ENCODE results near the gene MICU2. TPM values are rescaled to one million over a fixed set of nuclear protein-coding genes. Genes with fewer than 3 reads are reported as not detected.
A peak's percentile ranks its signal among the peaks of the same experiment; 100 is the strongest.

The MICU2 gene
- total RNA-seq, 1 donor from 2014 or later: 149 TPM

DNA sequence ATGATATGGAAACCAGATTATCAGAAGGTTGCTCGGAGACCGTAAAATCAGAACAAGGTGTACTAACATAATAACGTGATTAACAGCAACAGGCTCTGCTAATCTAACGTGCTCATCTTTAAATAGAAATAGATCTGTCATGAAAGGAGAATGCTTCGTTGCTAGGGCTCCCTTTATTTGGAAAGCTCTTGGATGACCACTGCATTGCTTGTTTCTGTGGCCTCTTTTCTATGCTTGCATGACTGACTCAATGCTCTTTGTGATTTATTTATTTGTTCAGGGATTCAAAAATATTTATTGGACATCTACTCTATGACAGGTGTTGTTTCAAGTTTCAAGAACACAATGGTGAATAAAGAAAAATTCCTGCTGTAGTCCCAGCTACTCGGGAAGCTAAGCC, 122.6 kb downstream of the MICU2 start:
- no peak for DNase-seq

DNA sequence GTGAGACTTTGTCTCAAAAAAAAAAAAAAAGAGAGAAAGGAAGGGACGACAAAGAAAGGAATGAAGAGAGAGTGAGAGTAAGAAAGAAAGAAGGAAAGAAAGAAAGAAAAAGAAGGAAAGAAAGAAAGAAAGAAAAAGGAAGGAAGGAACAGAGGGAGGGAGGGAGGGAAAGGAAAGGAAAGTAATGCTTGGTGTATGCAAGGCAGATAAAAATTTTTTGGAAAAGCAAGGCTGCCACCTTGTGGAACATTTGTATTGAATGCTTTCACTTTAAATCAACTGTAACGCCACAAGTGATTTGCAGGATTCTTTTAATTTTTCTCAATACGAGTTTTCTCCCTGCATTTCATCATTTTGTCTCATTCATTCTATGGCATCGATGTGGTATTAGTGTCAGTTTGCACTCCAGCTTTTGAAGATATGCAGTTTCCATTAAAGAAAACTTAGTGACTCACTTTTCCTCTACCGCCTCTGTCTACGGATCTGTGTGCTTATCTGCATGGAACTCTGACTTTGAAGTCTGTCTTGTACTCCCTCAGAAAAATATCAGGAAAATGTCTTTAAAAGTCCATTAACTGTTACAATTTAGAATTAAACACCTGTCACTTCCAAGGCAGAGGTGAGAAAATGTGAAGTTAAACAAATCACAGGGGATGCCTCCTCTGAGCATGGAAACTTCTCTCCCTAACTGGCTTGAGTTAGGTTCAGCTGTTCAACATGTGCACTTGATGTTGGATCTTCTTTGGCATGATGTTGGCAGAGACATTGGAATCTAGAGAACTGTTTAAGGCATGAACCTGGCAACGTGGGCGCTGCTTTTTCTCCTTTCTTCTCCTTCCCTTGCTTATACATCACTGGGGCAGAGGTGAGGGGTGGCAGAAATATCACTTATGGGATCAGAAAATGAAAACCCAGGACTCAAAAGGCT, 124.8 kb downstream of the MICU2 start:
- peak; percentile 91 for DNase-seq

DNA sequence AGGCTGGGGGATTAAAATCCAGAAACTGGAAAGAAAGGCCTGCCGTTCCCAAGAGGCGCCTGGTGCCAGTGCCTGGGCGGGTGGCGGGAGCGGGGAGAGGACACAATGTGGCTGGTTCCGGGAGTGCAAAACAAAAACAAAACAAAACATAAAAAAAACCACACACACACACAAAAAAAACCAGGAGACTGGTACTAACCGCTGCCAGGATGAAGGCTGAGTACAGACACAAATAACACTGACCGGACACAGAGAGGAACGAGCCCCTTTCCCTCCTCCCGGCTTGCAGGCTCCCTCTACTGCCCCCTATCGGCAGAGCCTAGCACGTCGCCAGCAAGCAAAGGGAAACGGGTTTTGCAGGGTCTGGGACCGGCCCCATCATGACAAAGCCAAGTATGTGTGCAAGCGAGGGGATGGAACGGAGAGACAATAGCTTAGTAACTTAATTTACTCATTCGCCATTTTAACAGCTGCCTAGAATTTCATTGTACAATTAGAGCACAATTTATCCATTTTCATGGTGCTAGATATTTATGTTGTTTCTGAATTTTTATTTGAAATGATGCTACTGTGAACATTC, 127.0 kb downstream of the MICU2 start:
- DNase-seq: peak; percentile 89

DNA sequence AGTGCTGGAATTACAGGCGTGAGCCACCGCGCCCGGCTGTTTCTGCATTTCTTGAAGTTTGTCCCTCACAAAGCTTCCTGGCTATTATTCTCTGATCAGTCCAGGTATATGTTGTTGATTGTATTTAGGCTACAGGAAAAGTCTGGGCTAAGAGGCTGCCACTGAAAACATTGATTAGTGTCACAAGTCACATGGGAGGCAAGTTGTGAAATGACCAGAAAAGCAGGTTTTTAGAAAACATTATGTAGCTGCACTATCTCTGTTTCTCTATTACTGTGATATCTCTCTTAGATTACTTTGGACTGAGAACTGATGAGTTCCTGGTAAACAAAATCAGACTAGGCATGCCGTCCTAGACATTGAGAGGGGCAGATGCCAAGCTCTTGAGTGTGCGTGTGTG, 128.9 kb downstream of the MICU2 start:
- no peak for DNase-seq

DNA sequence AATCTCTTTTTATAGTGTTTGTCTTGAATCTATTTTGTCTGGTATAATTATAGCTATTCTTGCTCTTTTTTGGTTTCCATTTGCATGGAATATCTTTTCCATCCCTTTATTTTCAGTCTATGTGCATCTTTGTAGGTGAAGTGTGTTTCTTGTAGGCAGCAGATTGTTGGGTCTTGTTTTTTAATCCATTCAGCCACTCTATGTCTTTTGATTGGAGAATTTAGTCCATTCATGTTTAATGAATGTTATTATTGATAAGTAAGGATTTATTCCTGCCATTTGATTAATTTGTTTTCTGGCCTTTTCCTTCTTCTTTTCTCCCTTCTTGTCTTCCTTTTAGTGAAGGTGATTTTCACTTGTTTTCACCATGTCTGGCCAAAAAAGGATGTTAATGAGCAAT, 133.2 kb downstream of the MICU2 start:
- DNase-seq: no peak

DNA sequence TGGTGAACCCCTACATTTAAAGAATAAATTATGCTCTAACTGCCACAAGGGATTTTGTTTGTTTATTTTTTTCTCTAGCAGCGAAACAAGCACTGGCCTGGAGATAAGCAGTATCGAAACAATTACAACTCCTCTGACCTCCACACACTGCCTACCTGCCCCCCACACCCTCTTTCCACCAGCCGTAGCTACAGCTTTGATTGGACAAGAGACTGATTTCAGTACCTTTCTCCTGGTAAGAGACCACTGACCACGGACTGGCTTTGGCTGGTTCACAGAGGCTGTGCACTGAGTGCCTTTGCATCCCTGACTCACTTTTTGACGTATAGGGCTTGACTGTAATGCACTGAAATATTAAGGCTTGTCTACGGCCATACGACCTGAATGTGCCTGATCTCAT, 137.4 kb downstream of the MICU2 start:
- DNase-seq: no peak

DNA sequence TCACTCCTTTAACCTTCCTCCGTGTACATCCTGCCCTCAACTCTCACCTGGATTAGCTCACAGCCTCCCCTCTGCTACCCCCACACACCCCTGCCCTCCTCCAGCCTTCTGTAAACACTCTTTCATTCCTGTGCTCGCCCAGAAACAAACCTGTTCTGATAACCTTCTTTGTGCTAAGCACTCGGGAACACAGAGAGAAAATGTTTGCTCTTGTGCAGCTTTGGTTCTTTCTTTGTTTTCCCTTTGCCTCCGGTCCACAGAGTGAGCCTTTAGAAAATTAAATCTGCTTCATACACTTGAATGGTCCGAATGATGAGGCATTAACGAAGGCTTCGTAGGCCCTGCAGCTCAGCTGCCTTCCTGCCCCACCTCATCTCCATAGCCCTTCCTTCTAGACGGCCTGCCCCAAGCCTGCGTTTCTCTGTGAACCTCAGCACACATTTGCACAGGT, 138.2 kb downstream of the MICU2 start:
- no peak for DNase-seq

DNA sequence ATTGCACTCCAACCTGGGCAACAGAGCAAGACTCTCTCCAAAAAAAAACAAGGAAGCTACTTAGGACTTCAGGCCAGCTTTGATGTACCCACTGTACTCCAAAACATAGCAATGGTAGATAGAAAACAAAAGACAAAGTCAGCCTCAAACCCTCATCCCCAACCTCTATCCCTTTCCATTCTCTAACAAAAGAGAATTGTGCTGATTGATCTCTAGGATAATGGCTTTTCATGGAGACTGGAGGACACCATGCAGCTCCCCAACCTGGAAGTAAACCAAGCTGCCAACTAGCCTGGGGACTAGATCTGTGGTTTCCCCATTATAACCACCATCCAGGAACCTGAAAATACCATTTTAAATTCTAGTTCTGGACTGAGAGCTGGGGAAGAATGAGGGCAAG, 140.5 kb downstream of the MICU2 start:
- no peak for DNase-seq

DNA sequence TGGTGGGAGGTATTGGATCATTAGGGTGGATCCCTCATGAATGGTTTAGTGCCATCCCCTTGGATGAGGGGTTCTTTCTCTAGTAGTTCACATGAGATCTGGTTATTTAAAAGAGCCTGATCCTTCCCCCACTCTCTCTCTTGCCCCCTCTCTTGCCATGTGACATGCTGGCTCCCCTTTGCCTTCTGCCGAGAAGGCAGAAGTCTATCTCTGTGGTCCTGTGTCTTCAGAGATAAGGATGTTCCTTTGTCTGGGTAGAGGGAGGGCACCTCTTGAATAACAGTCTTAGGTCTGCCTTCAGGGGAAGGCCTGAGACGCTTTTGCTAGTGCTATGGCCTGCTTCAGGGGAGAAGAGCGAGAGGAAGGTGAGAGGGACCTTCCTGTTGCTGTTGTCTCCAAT, 142.8 kb downstream of the MICU2 start:
- DNase-seq: no peak

DNA sequence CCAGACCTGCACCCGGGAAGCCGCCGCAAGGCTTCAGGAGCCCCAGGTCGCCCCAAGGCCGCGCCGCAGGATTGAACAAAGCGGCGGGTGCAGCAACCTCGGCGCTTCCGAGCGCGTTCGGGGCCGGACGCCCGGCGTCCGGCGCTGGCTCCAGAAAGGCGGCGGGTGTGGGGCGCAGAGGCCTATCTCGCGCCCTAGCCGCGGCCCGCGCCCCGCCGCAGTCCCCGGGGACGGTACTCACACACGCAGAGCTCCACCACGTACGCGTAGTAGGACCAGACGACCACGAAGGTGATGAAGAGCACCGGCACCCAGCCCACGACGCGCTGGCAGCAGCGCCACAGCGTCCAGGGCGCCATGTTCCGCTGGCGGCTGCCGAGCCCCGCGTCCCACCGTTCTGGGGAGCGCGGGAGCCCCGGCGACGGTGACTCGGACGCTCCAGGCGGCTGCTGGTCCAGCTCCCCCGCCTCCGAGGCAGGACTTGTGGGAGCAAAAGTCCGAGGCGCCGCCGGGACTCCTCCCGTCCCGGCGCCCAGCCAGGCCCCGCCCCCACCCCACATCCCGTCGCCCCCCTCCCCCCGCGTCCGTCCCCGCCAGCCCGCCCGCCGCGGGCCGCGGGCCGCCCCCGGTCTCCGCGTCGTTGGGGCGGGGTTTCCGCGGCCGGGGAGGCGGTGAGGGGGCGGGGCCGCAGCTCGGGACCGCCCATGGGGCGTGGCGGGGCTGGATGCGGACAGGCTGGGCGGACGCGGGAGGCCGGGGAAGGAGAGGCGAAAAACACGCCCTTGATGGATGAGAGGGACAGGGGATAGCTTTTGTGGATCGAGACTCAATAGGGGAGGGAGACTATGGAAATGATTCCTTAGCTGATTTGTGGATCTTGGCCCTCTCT, 144.9 kb downstream of the MICU2 start, which contains the start of gene ZDHHC20:
Gene ZDHHC20 (minus strand): TSS at position 491 of the 889 bp plus-strand sequence. CDS start 132 bp downstream, at position 359.
- DNase-seq: peak; percentile 94

DNA sequence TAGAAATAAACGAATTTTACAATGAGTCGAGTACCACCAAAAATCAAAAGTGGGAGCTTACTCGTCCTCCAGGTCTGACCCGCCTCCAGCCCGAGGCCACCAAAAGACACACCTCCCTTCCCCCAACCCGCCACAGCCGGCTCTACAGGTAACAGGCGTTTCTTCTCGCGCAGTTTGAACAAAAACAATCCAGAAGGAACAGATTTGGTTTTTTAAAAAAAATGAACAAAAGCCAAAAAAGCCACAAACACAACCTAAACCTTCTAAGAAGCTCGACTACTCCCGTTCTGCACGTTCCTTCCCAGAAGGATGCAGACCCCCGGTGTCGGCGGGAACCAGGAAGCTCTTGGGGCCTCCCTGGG, 145.5 kb downstream of the MICU2 start:
- DNase-seq: peak; percentile 66

DNA sequence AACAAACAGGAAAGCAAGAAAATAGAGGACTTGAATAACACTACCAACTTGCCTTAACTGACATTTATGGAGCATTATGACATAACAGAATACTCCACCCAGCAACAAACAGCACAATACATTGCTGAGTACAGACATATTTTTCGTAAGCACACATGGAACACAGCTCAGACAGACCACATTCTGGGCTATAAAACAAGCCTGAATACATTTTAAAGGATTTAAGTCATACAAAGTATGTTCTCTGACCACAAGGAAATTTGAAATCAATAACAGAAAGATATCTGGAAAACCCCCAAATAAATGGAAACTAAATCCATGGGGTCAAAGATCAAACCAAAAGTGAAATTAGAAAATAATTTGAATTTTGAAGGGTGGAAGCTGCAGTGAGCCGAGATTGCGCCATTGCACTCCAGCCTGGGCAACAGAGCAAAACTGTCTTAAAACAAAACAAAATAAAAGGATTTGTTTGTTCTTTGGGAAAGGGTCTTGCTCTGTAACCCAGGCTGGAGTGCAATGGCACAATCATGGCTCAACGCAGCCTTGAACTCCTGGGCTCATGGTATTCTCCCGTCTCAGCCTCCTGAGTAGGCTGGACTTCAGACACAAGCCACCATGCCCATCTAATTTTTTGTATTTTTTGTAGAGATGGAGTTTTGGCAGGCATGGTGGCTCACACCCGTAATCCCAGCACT, 150.4 kb downstream of the MICU2 start:
- no peak for DNase-seq

DNA sequence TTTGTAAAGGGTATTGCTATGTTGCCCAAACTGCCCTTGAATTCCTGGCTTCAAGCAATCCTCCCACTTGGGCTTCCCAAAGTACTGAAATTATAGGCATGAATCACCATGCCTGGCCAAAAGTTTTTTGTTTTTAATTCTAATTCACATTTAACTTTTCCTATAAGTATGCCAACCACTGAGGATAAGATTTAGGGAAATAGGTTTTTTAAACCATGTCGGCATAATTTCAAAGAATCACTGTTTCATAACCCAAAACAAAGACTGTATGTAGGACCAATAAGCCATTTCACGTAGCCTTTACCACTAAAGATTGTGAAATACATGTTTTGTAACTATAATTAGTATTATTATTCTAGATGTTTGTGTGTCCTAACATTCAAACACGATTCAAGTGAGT, 153.0 kb downstream of the MICU2 start:
- no peak for DNase-seq

DNA sequence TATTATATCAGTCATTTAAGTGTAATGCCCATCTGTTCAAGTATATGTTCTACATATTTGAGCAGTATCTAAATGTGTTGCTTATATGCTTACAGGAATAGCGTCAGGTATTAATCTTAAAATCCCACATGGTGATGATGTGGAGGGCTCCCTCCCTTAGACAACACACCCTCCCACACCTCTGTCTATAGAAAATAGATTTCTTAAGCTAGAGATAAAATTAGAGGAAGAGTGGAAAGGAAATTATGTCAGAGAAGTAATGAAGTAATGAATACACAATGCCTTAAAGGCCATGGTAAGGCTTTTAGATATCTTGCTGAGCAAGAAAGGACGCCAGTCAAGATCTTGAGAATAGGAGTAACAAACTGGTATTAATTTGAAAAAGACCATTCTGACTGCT, 157.3 kb downstream of the MICU2 start:
- DNase-seq: no peak

DNA sequence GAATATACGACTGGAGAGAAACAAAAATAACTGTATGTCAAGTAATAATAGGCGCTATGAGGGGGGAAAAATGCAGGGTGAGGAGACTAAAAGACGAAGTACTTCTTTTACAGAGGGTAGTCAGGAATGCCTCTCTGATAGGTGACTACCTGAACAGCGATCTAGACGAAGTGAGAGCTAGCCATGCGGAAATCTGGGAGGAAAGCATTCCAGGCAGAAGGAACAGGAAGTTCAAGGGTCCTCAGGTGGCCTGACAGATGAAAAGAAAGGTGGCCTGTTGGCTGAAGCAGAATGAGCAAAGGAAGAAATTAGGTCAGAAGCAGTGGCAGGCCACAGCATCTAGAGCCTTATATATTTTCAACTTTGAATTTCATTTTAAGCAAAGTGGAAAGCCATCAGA, 158.2 kb downstream of the MICU2 start:
- no peak for DNase-seq

DNA sequence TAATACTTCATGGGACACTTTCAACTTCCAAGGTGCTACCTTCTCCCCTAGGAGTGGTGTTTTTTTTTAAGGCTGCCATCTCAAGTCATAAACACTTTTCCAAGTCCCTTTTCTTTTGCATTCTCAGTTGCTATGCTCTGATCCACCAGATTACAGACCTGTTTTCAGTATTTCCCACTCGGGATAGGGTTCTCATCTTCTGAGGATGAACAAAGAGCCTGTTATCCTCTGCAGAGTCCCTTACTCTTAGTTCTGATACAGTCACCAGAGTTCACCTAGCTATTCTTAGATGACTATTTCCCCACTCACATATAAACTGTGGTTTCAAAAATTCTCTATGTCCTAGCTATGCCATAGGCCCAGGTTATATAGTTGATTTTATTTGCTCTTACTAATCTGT, 160.8 kb downstream of the MICU2 start:
- no peak for DNase-seq

Small RNAs within 50 kb of the gene (small RNA-seq; reads per million reads assigned to genes)
- not detected for gene RNU6-59P (ENCODE audit: low replicate concordance)

Other genes starting within 250 kb of the MICU2 start
- 87.8 TPM for gene ZDHHC20, start 144.9 kb downstream of the MICU2 start, total RNA-seq
- 3.1 TPM for gene FGF9, start 66.9 kb upstream of the MICU2 start, total RNA-seq